Vagina (tissue), 2 donors: Measurements from ENCODE around the gene APPBP2. TPM values are rescaled to one million over a fixed set of nuclear protein-coding genes. Genes with fewer than 3 reads are reported as not detected.

Source experiments
- DNase-seq, 2 donors: peaks; one replicate each; pipeline ENCODE4 v3.0.0-alpha.2; 2017; ENCODE audit errors: extremely low spot score in 2 of 2
- H3K27ac ChIP-seq: fragments of 200-600 bp; sonication (generic); one replicate; pipeline ENCODE4 v1.5.1; 2019
- H3K27me3 ChIP-seq: fragments of 200-600 bp; sonication (generic); one replicate; pipeline ENCODE4 v1.5.1; 2019
- H3K36me3 ChIP-seq, 2 donors: fragments of 200-600 bp; sonication (generic); one replicate each; pipeline ENCODE4 v1.5.1; 2017 to 2019
- H3K4me1 ChIP-seq: fragments of 200-600 bp; sonication (generic); one replicate; pipeline ENCODE4 v1.5.1; 2019
- H3K4me3 ChIP-seq, 2 donors: fragments of 200-600 bp; sonication (generic); 1 replicate in 1 of 2; 2 replicates in 1 of 2; pipeline ENCODE4 v1.5.1; 2016 to 2019
- H3K9me3 ChIP-seq: fragments of 200-600 bp; sonication (generic); one replicate; pipeline ENCODE4 v1.5.1; 2019
- CTCF ChIP-seq, 3 experiments: fragments of 450-650 bp in 2 of 3; fragments of 200-600 bp in 1 of 3; sonication (generic) in 1 of 3; IDR thresholded peaks; one replicate each; pipeline ENCODE4 v1.5.1; 2017 to 2019; ENCODE audit warnings: antibody characterized with exemption in 3 of 3, mild to moderate bottlenecking in 2 of 3, moderate library complexity in 2 of 3
- POLR2A ChIP-seq, 2 donors: fragments of 450-650 bp; IDR thresholded peaks; one replicate each; pipeline ENCODE4 v1.6.1; 2017; ENCODE audit warnings: antibody characterized with exemption in 2 of 2, mild to moderate bottlenecking in 2 of 2, moderate library complexity in 2 of 2
- POLR2AphosphoS5 ChIP-seq, 2 donors: sonication (generic); formaldehyde crosslinking; IDR thresholded peaks; one replicate each; pipeline ENCODE4 v1.9.0; 2017; ENCODE audit warnings: antibody characterized with exemption in 2 of 2, mild to moderate bottlenecking in 2 of 2, low read depth in 1 of 2; ENCODE audit not compliant: insufficient read depth in 1 of 2
- intact Hi-C: fragments of 100-400 bp; cut with DNase I; formaldehyde crosslinking; loops from one replicate; pipeline ENCODE4 v1.15.1; 2023
- total RNA-seq: library from RNA; depleted of rRNA; stranded (reverse); fragments of >200 nt; gene quantifications from one replicate; pipeline ENCODE4 v1.2.3, GENCODE V29; 2016

Gene APPBP2
- total RNA-seq, 1 donor from 2014 or later = 23.6 TPM

- Histone ChIP-seq H3K27me3 (no peaks in the 10 kb centered on the region), H3K4me1 (no peaks in the 10 kb centered on the region), H3K9me3 (no peaks in the 10 kb centered on the region), H3K36me3 (no peaks in the 10 kb centered on the region), H3K4me3 (no peak overlapping the region), H3K27ac (no peak overlapping the region)
- intact Hi-C loops = no loop called here
- TF ChIP-seq POLR2AphosphoS5 (IDR thresholded peaks at IDR 0.05; ENCODE audit: insufficient read depth in 1 of 2, low read depth in 1 of 2) (no peak), POLR2A (IDR thresholded peaks at IDR 0.05) (no peak), CTCF (IDR thresholded peaks at IDR 0.05) (no peak)
- no peak for DNase-seq
Observed at GRCh38 chr17:60540460-60540859, 14.4 kb upstream of the APPBP2 start.

- H3K4me3 ChIP-seq = no peak overlapping the region
- no peak for TF ChIP-seq POLR2A (IDR thresholded peaks at IDR 0.05)
- TF ChIP-seq POLR2AphosphoS5 (IDR thresholded peaks at IDR 0.05; ENCODE audit: insufficient read depth in 1 of 2, low read depth in 1 of 2) = no peak
- TF ChIP-seq CTCF (IDR thresholded peaks at IDR 0.05) = no peak
- no peaks in the 10 kb centered on the region for H3K4me1 ChIP-seq
- intact Hi-C loops = no loop called here
- DNase-seq = no peak
- no peak overlapping the region for H3K27ac ChIP-seq
- H3K36me3 ChIP-seq = no peaks in the 10 kb centered on the region
- no peaks in the 10 kb centered on the region for H3K9me3 ChIP-seq
- H3K27me3 ChIP-seq = no peaks in the 10 kb centered on the region
Observed at GRCh38 chr17:60539807-60540206, 13.8 kb upstream of the APPBP2 start.

GRCh38 chr17:60538726-60539125, 12.7 kb upstream of the APPBP2 start:
- Histone ChIP-seq H3K4me1 (no peaks in the 10 kb centered on the region), H3K27me3 (no peaks in the 10 kb centered on the region), H3K27ac (no peak overlapping the region), H3K9me3 (no peaks in the 10 kb centered on the region), H3K4me3 (no peak overlapping the region), H3K36me3 (no peaks in the 10 kb centered on the region)
- intact Hi-C loops = no loop called here
- TF ChIP-seq POLR2AphosphoS5 (IDR thresholded peaks at IDR 0.05; ENCODE audit: insufficient read depth in 1 of 2, low read depth in 1 of 2) (no peak), CTCF (IDR thresholded peaks at IDR 0.05) (no peak), POLR2A (IDR thresholded peaks at IDR 0.05) (no peak)
- DNase-seq = no peak

- no peak for DNase-seq
- no peaks in the 10 kb centered on the region for H3K36me3 ChIP-seq
- no peak for TF ChIP-seq POLR2A (IDR thresholded peaks at IDR 0.05)
- no peak for TF ChIP-seq POLR2AphosphoS5 (IDR thresholded peaks at IDR 0.05; ENCODE audit: insufficient read depth in 1 of 2, low read depth in 1 of 2)
- TF ChIP-seq CTCF (IDR thresholded peaks at IDR 0.05) = no peak
- intact Hi-C loops = no loop called here
- H3K9me3 ChIP-seq = no peaks in the 10 kb centered on the region
- no peak overlapping the region for H3K4me3 ChIP-seq
- H3K27ac ChIP-seq = no peak overlapping the region
- H3K4me1 ChIP-seq = no peaks in the 10 kb centered on the region
- no peaks in the 10 kb centered on the region for H3K27me3 ChIP-seq
Observed at GRCh38 chr17:60535382-60536279, 9.6 kb upstream of the APPBP2 start.

GRCh38 chr17:60534613-60535157, 8.6 kb upstream of the APPBP2 start:
- DNase-seq = no peak
- no peaks in the 10 kb centered on the region for H3K36me3 ChIP-seq
- no peaks in the 10 kb centered on the region for H3K4me1 ChIP-seq
- H3K27ac ChIP-seq = no peak overlapping the region
- TF ChIP-seq CTCF (IDR thresholded peaks at IDR 0.05) (no peak), POLR2A (IDR thresholded peaks at IDR 0.05) (no peak), POLR2AphosphoS5 (IDR thresholded peaks at IDR 0.05; ENCODE audit: insufficient read depth in 1 of 2, low read depth in 1 of 2) (no peak)
- no peak overlapping the region for H3K4me3 ChIP-seq
- no peaks in the 10 kb centered on the region for H3K27me3 ChIP-seq
- intact Hi-C loops = no loop called here
- no peaks in the 10 kb centered on the region for H3K9me3 ChIP-seq
